Esophagus (tissue), 2 donors: ENCODE results near the gene FAM83G. TPM values are rescaled to one million over a fixed set of nuclear protein-coding genes. Genes with fewer than 3 reads are reported as not detected.

Source experiments
- H3K27ac ChIP-seq, 2 donors: one replicate each; pipeline ENCODE4 v1.5.1; 2013; ENCODE audit warnings: low read depth in 2 of 2, mild to moderate bottlenecking in 2 of 2, inconsistent platforms in 1 of 2, low read length in 1 of 2, moderate library complexity in 1 of 2
- H3K27me3 ChIP-seq, 2 donors: one replicate each; pipeline ENCODE4 v1.6.1; 2013; ENCODE audit warnings: low read length in 2 of 2, control low read depth in 1 of 2, mild to moderate bottlenecking in 1 of 2; ENCODE audit not compliant: insufficient read depth in 2 of 2, control insufficient read depth in 1 of 2
- H3K36me3 ChIP-seq, 2 donors: one replicate each; pipeline ENCODE4 v1.6.1; 2013; ENCODE audit warnings: low read length in 1 of 2; ENCODE audit not compliant: control insufficient read depth in 2 of 2, insufficient read depth in 2 of 2
- H3K4me1 ChIP-seq, 2 donors: one replicate each; pipeline ENCODE4 v1.6.1; 2013; ENCODE audit warnings: low read length in 1 of 2; ENCODE audit not compliant: control insufficient read depth in 2 of 2, insufficient read depth in 2 of 2
- H3K4me3 ChIP-seq, 2 donors: one replicate each; pipeline ENCODE4 v1.5.1; 2013; ENCODE audit warnings: low read length in 2 of 2, mild to moderate bottlenecking in 2 of 2, low read depth in 1 of 2, moderate library complexity in 1 of 2
- H3K9me3 ChIP-seq, 2 donors: one replicate each; pipeline ENCODE4 v1.6.1; 2013; ENCODE audit warnings: mild to moderate bottlenecking in 2 of 2, low read depth in 1 of 2, low read length in 1 of 2, moderate library complexity in 1 of 2; ENCODE audit not compliant: control insufficient read depth in 2 of 2, insufficient read depth in 1 of 2
- WGBS, 2 donors: extraction: QIAGEN DNeasy Blood & Tissue Kit; methylation state at CpG; one replicate each; pipeline ENCODE4 v1.1.7; 2013; 5-methylcytosine and 5-hydroxymethylcytosine counted together
- polyA plus RNA-seq, 2 donors: library from polyadenylated mRNA; stranded (reverse); fragments of 200-250 nt; gene quantifications; one replicate each; pipeline ENCODE4 v1.2.3, GENCODE V29; 2013
- donor health status: healthy with polysubstance abuse.
- donor health status: Bipolar disorder and iron deficiency.

FAM83G gene
- polyA plus RNA-seq, 2 donors = 33.2 to 37.1 TPM

GRCh38 chr17:18919963-18920362 is 84.6 kb downstream of the FAM83G start:
- peak overlapping the region in 1 of 2 donors; percentile 29 for H3K27ac ChIP-seq
- 58 to 74% methylated on average over 6 of the region's 6 CpGs for WGBS, 2 donors
- peaks cover 4 to 10% of the 10 kb centered on the region in 2 donors for H3K36me3 ChIP-seq
- no peaks in the 10 kb centered on the region for H3K4me1 ChIP-seq
- H3K4me3 ChIP-seq = no peak overlapping the region
- H3K27me3 ChIP-seq = no peaks in the 10 kb centered on the region
- no peaks in the 10 kb centered on the region for H3K9me3 ChIP-seq

Other genes with a start within 250 kb of the FAM83G start
- 10 to 100 TPM; 44.5 to 53.2 TPM for gene TVP23B, start 223.6 kb downstream of the FAM83G start, polyA plus RNA-seq
- 10 to 100 TPM; 14.7 to 20.3 TPM for gene PRPSAP2, start 146.6 kb downstream of the FAM83G start, polyA plus RNA-seq
- gene SLC5A10, start 52.6 kb downstream of the FAM83G start, polyA plus RNA-seq = under 1 TPM; 0.36 to 0.49 TPM
- gene GRAP, start 42.2 kb upstream of the FAM83G start, polyA plus RNA-seq = 1 to 10 TPM; 1.2 to 1.3 TPM
- gene GRAPL, start 122.8 kb upstream of the FAM83G start, polyA plus RNA-seq = 1 to 10 TPM in 1 of 2 donors, under 1 TPM in 1; 0.38 to 1.5 TPM
- 10 to 100 TPM; 27.9 to 44.7 TPM for gene EPN2, start 232.6 kb upstream of the FAM83G start, polyA plus RNA-seq